Stimulated activated CD8-positive, alpha-beta memory T cell treated with anti-CD3 and anti-CD28 coated beads, Interleukin-15, amount 100 ng/mL, for 24 hours (primary cell): ENCODE data around the gene AMIGO3.
"Not testable (repeated sequence)": the region's sequence is repeated elsewhere in the genome, so short reads cannot be mapped to it uniquely, and the experiment has no call there.

Experiments
- DNase-seq: peaks from one replicate; pipeline ENCODE4 v3.0.0-alpha.2; 2020; ENCODE audit warnings: low read depth

Gene AMIGO3

DNA sequence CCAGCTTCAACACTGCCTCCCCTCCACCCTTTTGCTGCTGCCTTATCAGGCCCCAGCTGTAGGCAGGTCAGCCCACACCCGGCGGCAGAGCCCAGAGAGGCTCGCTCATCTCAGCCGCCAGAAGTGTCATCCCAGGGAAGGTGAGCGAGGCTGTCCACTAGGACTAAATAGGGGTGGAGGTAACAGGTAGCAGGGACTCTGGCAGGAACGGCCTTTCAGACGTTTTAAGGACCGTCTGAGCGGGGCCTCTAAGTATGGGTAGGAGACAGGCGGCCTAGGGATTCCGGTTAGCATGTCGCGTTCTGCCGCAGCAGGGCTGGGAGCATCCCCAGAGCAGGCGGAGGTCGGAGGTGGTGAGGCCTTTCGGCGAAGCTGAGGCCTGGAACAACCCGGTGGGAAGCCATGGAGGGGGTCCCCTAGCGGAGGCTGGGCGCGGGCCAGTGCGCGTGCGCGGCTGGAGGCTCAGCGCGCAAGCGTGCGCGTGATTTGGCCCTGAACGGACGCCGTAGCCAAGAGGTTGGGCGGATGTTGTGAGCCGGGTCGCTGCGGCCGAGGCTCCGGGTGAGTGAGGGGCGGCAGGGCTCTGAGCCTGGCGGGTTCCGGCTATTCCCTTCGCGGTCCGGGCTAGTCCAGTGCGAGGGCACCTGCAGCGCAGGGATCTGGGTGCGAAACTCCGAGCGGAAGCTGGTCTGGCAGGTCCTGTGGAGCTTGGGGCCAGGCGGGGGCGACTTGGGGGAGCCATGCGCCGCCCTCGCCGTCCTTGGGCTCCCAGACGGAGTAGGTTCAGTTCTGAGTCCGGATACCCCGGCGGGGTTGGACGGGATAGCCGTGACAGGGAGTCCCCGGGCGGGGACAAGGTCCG is 30.2 kb downstream of the AMIGO3 start, which contains the start of the genes MST1 and RNF123:
Gene MST1 (minus strand): TSS at position 429 of the 862 bp plus-strand sequence. CDS start 783 bp downstream, outside the sequence.
Gene RNF123 (plus strand): TSS at position 512 of the 862 bp plus-strand sequence. CDS start 1,609 bp downstream, outside the sequence.
- DNase-seq: peak; percentile 90

DNA sequence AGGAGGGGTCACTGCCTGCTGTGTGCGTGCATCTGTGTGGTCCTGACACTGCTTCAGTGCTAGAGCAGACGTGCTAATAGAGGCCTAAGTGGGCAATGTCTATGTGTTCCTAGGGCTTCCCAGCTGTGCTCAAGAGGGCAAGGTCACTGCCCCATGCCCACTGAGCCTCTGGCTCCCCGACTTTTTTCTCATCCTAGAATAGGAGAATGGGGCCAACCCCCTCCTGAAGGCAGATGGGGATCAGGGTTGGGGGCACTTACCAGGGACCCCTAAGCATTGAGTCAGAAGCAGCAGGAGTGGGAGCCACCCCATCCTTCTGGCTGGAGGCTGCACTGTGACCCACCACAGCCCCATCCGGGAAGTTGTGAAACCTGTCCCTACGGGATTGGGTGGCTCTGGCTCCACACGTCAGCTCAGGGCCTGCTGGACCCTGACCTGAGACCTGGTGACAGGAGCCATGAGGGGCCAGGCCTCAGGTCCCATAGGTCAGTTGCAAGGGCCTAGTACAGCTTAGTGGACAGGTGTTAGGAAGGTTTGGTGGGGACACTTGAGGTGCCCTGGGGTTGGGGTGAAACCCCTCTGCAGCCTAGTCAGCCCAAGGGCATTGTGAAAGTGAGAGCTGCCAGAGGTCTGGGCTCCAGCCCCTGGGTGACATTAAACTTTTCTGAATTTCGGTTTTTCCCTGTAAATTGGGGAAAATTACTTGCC is 31.0 kb downstream of the AMIGO3 start:
- DNase-seq: not testable (repeated sequence)

DNA sequence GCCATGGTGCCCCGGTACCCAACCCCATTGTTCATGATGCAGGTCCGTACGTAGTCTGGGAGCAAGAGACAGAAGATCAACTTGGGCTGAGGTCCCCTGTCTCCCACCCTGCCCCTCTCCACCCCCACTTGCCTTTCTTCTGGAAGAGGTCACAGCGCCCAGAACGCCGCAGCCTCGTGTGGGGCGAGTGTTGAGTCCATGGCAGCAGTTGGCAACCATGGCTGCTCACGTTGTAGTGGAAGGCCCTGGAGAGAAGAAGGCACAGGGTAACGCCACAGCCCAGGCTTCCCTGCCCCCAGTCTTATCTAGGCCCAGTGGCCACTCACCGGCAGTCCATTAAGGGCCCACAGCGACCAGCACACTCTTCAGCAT is 32.1 kb downstream of the AMIGO3 start:
- not testable (repeated sequence) for DNase-seq

DNA sequence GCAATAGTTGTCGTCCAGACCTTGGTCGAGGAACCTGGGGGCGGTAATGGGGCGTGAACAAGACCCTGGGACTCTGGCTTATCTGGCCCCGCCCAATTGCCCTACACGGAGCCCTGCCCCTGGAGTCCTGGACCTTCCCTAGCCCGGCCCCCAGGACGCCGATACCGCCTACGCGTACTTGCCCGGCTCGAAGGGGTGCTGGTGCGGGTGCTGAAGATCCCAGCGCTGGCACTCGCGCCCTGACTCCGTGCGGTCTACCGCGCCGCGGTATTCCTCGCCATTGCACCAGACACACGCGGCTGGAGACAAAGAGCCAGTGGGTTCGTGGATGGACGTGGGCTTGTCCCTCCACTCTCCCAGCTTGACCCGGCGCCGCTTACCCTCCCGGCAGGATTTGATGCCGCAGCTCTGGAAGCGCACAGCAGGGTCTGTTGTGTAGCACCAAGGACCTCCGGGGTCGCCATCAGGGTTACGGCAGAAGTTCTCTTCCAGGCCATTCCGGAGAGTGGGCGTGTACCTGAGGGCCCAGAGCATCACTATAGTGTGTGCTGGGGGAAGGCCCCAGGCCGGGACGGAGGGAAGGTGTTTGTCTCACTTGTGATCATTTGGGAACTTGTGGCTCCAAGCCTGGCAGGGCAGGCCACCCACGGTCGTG is 32.6 kb downstream of the AMIGO3 start:
- not testable (repeated sequence) for DNase-seq

DNA sequence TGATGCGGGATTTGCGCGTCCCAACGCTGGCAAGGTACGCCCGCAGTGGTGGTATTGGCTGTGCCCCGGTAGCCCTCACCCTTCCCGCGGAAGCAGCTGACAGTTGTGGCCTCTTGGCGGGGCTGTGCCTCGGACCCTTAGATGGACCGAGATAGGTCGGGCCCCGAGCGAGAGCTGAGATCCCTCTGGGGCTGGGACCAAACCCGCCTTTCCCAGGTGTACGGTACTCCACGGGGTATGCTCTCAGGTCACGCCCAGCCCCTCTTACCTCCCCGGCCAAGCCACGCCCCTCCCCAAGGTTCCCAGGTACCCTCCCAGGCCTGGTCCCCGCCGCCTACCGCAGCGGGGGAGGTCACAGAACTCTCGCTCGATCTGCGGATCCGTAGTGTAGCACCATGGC is 33.1 kb downstream of the AMIGO3 start:
- not testable (repeated sequence) for DNase-seq

DNA sequence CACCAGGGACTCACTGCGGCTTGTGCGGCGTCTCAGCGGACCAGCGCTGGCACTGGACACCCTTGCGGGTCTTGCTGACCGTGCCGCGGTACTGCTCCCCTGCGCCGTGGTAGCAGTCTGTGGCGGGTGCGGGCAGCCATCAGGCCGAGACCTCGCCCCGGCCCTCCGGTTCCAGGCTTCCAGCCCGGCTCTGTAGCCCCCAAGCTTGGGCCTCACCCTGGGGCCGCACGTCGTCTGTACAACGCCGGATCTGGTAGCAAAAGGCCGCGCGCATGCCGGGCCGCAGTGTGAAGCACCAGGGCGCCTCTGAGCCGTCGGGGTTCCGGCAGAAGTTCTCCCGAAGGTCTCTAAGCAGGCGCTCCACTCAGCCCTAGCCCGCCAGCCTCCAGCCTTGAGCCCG is 33.6 kb downstream of the AMIGO3 start:
- DNase-seq: not testable (repeated sequence)

DNA sequence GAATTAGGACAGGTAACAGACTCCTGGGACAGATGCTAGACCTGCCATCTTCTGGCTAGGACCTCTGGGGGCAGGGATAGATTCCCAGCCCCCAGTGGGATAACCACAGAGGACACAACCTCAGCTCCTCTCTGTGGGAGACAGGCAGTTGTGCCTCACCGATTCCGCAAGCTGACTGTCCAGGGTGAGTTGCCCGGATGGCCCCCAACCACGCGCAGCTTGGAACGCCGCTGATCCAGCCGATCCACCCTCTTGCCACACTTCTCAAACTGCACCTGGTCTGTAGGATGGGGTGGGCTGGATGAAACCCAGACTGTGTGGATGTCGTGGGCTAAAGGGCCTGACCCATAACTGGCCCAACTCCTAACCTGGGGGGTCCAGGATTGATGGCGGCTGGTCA is 34.4 kb downstream of the AMIGO3 start:
- not testable (repeated sequence) for DNase-seq

DNA sequence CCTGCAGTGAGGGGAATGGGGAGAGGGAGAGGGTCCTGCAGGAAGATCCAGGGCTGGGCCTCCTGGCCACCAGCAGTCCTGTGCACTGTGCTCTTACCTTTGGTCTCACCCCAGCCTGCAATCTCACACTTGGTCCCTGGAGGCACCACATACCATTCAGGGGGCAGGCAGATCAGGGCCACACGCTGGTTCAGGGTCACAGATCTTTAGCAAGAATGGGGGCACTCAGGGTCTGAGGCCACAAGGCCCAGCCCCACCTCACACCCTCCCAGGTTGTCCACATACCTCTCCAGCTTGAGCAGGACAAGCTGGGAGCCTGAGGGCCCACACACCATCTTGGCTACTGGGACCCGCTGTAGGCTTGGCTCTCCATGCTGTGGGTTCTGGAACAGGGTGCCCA is 35.0 kb downstream of the AMIGO3 start:
- DNase-seq: not testable (repeated sequence)

DNA sequence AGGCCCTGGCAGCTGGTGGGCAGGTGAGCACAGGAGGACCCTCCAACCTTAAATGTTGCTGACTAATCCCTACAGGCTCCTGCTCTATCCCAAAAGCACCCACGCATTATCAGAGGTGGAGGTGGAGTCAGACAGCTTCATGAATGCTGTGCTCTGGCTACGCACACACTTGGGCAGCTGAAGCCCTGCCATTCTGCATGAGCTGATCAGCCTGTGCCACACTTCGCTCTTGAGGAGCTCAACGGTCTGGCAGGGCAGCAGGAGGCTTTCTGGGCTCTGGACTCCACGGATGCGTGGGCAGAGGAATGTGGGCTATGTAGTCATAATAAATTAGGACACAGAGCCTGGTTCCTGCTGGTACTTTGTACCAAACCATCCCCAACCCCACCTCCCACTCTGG is 36.3 kb downstream of the AMIGO3 start:
- DNase-seq: no peak

DNA sequence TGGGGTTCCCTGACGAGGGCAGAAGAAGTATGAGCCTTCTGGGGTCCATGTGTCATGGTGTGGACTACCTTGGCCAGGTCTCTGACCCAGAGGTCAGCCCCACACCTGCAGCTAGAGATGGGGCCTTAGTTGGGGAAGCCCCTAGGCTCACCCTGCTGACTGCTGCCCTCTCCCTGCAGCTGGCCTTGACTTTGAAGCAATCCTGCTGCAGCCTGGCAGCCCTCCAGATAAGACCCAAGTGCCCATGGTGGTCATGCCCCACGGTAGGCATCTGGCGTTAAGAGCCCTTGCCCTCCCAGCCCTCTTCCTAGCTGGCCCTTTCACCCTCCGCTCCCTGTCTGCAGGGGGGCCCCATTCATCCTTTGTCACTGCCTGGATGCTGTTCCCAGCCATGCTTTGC is 37.9 kb downstream of the AMIGO3 start:
- no peak for DNase-seq

DNA sequence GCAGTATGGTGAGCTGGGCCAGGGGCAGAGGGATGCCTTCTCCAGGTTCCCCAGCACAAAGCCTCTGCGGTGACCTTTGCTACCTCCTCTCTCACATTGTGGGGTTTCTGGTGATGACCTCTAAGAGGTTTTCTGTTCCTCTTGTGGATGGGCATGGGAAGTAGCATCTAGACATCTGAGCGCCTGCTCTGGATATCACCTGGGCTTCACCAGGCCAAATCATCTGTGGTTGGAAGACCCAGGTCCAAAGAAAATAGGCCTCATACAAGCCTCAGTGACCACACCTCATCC is 38.3 kb downstream of the AMIGO3 start:
- DNase-seq: no peak

DNA sequence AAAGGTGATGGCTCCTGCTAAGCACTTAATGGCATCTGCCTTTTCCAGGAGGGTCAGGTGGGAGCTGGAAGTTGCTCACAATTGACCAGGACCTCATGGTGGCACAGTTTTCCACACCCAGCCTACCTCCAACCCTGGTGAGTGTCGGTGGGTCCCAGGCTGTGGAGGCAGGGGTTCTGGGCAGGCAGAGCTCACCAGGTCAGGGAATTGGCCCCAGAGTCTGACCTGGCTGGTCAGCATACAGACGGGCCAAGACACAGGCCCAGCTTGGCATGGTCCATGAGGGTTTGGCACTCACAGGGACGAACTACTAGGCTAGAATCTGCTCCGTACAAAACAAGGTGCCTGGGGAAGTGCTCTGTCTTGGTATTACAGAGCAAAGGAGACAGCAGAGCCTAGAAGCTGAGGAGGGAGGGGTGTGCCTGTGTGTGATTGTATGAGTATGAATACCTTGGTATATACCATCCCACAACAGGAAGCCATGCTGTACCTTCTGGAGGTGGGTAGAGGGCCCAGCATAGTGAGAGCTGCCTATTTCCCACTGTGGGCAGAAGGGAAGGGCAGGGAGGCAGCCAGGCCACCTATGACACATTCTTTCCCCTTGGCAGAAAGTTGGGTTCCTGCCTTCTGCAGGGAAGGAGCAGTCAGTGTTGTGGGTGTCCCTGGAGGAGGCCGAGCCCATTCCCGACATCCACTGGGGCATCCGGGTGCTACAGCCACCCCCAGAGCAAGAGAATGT is 38.8 kb downstream of the AMIGO3 start:
- DNase-seq: no peak

DNA sequence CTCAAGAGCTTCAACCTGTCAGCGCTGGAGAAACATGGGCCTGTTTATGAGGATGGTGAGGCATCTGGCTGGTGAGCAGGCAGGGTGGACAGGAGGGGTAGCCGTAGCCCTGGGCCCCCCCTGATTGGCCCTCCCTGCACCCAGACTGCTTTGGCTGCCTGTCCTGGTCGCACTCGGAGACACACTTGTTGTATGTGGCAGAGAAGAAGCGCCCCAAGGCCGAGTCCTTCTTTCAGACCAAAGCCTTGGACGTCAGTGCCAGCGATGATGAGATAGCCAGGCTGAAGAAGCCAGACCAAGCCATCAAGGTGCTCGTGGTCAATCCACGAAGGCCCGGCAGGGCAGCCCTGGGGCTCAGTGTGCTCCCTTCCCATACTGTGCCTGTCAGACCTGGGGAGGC is 43.6 kb downstream of the AMIGO3 start:
- DNase-seq: no peak

DNA sequence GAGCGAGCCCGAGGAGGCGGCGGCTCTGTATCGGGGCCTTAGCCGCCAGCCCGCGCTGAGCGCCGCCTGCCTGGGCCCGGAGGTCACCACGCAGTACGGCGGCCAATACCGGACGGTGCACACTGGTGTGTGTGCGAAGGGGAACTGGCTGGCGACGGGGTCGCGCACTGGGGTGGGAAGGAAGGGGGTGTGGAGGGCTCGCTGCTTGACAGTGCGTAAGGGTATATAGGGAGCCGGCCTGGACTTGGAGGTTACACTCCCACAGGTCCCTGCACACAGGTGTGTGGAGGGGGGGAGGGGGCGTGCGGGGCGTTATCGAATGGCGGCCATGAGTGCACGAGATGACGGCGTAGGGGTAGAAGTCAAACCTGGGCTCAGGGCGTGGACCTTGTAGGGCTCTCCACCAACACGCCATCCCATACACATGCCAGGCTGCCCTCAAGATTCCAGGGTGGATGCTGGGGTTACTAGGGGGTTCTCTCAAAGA is 44.9 kb downstream of the AMIGO3 start:
- peak; percentile 23 for DNase-seq

DNA sequence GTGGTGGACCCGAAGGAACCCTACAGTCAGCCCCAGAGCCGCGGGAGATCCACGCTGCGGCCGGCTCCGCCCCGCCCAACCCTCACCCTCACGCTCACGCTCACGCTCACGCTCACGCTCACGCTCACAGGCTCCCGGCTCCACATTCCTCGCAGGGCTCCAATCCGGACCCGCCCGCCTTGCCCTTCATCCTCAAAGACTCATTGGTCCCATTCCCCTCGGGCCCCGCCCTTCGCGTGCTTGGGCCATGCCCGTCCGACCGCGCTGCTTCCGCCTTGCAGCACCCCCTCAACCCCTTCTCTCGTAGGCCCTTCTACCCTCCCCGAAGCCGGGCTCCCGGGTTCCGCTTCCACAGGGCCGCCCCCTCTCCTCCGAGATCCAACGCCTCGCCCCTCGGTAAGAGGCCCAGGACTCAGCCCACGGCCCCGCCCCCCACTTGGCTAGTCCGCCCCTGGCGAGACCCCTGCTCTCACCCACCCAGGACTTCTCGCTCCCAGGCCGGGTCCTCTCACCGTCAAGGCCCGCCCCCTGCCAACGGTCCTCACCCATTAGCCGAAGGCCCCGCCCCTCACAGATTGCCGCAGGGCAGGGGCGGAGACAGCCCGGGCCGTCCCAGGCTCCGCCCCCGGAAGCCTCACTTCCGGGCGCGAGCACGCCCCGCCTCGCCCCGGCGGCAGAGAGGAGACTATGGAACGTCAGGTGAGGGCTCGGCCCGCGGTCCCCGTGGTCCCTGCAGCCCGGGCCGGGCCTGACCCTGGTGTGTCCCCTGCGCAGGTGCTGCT is 45.6 kb downstream of the AMIGO3 start, which contains the start of gene APEH:
Gene APEH (plus strand): TSS at position 637 of the 782 bp plus-strand sequence. CDS start 51 bp downstream, at position 688.
- DNase-seq: peak; percentile 92

DNA sequence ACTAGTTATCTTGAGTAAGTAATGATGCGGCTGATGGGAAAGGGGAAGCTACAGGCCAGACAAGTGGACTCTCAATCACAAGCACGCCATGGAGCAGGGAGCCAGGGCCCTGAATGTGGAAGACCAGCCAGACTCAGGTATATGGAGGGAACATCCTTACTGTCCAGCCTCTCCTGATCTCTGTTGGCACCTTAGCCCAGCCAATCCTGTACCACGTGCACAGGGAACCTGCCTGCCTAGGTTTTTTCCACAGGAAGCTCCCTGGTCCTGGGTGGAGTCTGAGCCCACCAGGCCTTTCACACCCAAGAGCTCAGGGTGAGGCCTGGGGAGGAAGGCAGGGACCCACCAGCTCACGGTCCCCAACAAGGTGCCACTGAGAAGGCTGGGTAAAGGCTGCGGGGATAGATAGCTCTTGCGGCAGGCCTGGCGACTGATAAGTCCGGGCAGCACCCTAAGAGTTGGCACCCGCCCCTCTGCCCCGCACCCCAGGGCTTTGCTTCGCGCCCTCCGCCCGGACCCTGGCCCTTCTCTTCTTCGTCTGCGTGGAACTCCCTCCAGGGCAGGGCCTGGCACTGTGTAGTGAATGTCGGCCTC is 46.3 kb downstream of the AMIGO3 start:
- DNase-seq: peak; percentile 21

DNA sequence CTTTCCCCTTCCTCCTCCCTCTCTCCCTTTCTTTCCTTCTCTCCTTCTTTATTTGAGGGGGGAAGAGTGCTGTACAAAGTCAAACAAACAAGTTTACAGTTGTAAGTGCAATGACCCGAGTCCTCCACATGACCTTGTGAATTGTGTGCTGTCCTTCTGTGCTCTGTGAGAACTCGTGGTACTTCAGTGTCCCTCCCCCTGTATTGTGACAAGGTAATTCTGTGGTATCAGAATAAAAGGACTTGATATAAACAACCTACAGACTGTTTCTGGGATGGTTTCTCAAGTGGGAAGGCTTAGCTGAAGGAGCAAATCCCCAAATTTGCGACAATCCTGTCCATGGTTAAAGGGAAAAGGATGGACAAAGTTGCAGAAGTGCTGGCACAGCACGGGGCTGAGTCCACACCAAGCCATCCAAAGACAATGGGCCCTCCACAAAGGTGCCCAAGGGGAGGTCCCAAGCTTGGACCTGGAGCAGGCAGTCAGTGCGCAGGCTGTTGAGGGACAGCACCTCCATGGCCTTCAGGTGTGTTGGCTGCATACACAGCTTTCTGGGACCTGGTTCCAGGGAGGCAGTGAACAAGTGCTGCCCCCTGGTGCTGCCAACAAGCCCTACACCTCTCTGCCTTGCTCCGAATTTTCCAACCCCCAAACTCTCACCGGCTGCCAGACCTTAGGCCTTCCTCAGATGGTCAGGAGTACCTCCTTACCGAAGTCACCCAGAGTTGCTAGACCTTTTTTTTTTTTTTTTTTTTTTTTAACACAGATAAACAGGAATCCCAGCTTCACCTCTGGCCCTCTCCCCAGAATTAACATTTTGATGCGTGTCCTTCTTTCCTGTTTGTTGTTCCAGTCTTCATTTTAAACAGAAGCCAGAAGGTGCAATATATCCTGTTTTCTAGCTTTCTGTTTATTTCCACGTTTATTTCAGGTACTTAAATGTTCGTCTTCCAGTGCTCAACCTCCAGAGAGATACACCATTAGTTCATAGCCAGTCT is 47.9 kb downstream of the AMIGO3 start:
- peak; percentile 39 for DNase-seq

DNA sequence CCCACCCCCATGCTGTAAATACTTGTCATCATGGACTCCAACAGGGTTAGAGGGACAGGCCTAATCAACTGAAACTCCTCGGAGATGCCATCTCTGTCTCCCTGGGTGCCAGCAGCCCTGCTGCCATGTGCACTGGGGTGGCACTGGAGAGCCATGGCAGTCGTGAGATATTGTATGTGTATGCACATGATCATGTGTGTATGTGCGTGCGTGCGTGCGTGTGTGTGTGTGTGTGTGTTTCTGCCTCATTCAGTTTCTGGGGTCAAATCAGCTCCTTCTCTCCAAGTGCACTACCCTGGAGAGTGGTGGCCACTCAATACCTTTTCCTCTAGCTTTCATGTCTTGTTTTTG is 48.6 kb downstream of the AMIGO3 start:
- DNase-seq: no peak

DNA sequence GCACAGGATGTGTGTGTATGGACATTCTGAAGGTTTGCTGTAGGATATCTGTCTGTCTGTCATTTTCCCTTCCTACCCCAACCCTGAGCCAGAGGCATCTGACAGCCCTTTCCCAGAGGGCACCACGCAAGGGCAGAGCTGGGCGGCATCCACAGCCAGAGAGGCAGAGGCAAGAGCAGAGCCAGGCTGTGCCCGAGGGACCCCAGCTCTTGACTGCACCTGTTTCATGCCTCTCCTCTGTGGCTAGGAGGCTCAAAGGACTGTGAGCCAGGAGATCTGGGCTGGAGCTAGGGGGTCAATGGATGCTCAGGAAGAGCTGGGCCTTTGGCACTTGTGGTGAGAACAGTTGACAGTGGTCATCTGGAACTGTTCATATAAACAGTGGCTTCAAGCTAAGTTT is 50.1 kb downstream of the AMIGO3 start:
- no peak for DNase-seq
